Measurements from ENCODE around the gene GART.

GART gene

GRCh38 chr21:33458861-33459260 is 83.1 kb downstream of the GART start:
- DNase-seq: no peak

DNA sequence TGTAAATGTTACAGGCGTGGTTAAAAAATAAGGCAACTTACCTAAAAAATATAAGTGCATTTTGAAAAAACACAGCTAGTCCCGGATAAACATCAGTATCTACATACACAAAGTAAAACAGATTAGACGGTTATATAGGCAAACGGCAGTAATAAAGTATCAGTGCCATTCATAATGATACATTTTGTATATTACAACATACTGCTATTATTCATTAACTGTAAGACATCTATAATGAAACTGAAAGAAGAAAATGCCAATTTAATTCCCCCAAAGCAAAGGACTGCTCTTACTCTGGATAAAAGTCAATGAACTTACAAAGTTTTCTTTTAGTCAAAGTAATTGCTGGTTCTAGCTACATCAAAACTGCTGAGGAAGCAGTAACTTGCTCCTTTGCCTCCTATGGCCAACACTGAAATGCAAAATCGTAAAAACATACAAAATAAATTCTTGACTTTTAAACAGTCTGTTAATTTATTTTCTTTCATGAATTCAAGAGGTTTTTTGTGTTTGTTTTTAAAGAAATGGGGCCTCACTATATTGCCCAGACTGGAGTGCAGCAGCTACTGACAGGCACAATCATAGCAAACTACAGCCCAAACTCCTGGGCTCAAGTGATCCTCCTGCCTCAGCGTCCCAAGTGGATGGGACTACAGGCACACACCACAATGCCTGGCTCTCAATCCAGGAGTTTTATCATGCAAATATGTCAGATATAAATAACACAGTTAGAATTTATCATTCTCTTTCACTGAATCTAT is 86.1 kb downstream of the GART start:
- DNase-seq: no peak
